ENCODE results near the gene GRK2. TPM values are rescaled to one million over a fixed set of nuclear protein-coding genes. Genes with fewer than 3 reads are reported as not detected.
A peak's percentile ranks its signal among the peaks of the same experiment; 100 is the strongest.

Gene GRK2
- total RNA-seq, 2 donors from 2014 or later, result 58.0 to 61.7 TPM

GRCh38 chr11:67276781-67277230, 10.5 kb downstream of the GRK2 start:
- no peak overlapping the region for H3K9ac ChIP-seq (ENCODE audit: extremely low read depth, low read length, poor library complexity, severe bottlenecking)

DNA sequence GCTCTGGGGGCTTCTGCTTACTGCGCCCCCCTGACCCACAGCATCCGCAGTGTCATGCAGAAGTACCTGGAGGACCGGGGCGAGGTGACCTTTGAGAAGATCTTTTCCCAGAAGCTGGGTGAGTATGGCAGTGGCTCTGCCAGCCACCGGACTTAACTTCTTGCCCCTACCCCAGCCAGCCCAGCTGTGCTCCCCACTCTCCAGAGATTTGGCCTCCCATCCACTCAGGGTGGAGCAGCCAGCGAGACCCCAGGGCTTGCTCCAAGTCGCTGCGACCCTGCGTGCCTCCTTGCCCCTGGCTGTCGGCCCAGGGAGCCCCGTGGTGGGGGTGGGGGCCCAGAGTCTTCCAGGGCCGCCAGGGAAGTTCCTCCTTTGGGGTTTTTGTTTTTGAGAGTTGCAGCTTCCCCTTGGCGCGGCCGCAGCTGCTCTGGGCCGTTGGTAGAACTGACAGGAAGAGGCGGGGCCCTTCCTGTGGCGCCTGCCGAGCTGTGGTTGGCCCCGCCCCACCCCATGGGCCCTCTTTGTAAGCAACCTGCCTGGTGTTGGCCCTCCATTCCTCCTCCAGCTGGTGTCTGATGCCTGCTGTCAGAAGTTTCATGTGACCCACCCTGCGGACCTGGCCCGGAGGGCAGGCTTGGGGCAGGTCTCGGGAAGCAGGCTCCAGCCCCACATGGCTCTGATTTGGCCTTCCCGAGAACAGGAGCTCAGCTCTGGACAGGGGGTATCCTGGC, 11.1 kb downstream of the GRK2 start:
- Histone ChIP-seq H3K36me3 (ENCODE audit: control insufficient read depth, insufficient read depth, low read length) (peaks cover 12% of the 10 kb centered on the region), H3K27ac (ENCODE audit: low read depth, low read length) (peak overlapping the region; percentile 82), H3K9me3 (ENCODE audit: control insufficient read depth, low read length) (no peaks in the 10 kb centered on the region), H3K27me3 (ENCODE audit: control insufficient read depth, insufficient read depth, low read length, poor library complexity, severe bottlenecking) (no peaks in the 10 kb centered on the region), H3K9ac (ENCODE audit: extremely low read depth, low read length, poor library complexity, severe bottlenecking) (no peak overlapping the region), H3K4me3 (ENCODE audit: low read length) (no peak overlapping the region), H3K4me1 (ENCODE audit: control insufficient read depth, insufficient read depth, low read length) (no peaks in the 10 kb centered on the region)
- Mint-ChIP-seq H3K27ac (peak overlapping the region; percentile 52), H3K9me3 (no peaks in the 10 kb centered on the region), H3K4me3 (no peak overlapping the region), H3K27me3 (ENCODE audit: insufficient read depth) (no peaks in the 10 kb centered on the region), H3K4me1 (peaks cover 3% of the 10 kb centered on the region), H3K36me3 (ENCODE audit: low read depth) (peaks cover 22% of the 10 kb centered on the region)
- 65 to 77% methylated on average over 8 to 24 of the region's 24 CpGs for WGBS, 2 experiments (ENCODE audit: insufficient coverage in 1 of 2, insufficient read length in 1 of 2)
- TF ChIP-seq CTCF (conservative IDR thresholded peaks at IDR 0.05), result no peak
- DNase-seq, result peak; percentile 89

More at GRCh38 chr11:67276781-67277230, 10.5 kb downstream of the GRK2 start:
- Mint-ChIP-seq H3K27ac (peak overlapping the region; percentile 52), H3K27me3 (ENCODE audit: insufficient read depth) (no peaks in the 10 kb centered on the region), H3K4me1 (peaks cover 3% of the 10 kb centered on the region), H3K36me3 (ENCODE audit: low read depth) (peaks cover 18% of the 10 kb centered on the region), H3K4me3 (no peak overlapping the region), H3K9me3 (no peaks in the 10 kb centered on the region)
- Histone ChIP-seq H3K36me3 (ENCODE audit: control insufficient read depth, insufficient read depth, low read length) (peaks cover 12% of the 10 kb centered on the region), H3K9me3 (ENCODE audit: control insufficient read depth, low read length) (no peaks in the 10 kb centered on the region), H3K27me3 (ENCODE audit: control insufficient read depth, insufficient read depth, low read length, poor library complexity, severe bottlenecking) (no peaks in the 10 kb centered on the region), H3K4me1 (ENCODE audit: control insufficient read depth, insufficient read depth, low read length) (no peaks in the 10 kb centered on the region), H3K27ac (ENCODE audit: low read depth, low read length) (peak overlapping the region; percentile 82), H3K4me3 (ENCODE audit: low read length) (no peak overlapping the region)
- TF ChIP-seq CTCF (conservative IDR thresholded peaks at IDR 0.05), result peak; percentile 49
- peak; percentile 75 for DNase-seq
- WGBS, 2 experiments (ENCODE audit: insufficient coverage in 1 of 2, insufficient read length in 1 of 2), result 88 to 97% methylated on average over 7 to 16 of the region's 16 CpGs

DNA sequence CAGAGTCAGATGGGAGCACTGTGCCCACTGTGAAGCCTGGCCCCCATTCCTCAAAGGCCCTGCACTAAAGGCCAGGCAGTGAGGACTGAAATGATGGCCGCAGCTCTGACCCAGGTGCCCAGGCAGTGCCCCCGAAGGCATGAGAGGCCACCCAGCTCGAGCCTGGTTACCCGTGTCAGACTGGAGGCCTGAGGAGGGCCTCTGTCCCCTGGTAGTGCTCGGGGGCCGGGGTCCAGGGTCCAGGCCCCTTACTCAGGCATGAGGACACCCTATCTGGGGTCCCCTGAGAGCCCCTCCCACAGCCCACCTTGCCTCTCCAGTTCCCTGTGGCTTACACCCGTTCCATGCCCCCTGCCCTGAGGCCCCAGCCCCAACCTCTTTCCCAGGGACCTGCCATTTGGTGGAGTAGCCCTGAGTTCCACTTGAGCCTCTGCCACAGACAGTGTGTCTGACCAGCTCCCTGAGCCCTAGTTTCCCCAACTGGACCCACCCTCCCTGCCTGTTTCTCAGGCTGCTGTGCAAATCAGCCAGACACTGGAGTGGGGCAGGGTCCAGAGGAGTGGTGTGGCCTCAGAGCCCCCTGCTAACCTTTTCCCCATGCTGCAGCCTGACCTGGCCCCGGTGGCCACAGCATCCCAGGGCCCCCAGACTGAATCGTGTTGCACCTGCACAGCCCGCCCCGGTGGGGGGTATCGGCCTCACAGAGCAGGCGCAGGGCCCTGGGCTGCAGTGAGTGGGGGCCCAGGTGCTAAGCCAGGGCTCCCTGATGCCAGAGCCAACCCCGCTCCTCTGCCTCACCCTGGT, 12.1 kb downstream of the GRK2 start:
- H3K4me3 ChIP-seq (ENCODE audit: low read length), result no peak overlapping the region
- no peaks in the 10 kb centered on the region for H3K27me3 Mint-ChIP-seq (ENCODE audit: insufficient read depth)
- no peaks in the 10 kb centered on the region for H3K9me3 Mint-ChIP-seq
- H3K4me3 Mint-ChIP-seq, result no peak overlapping the region
- TF ChIP-seq CTCF (conservative IDR thresholded peaks at IDR 0.05), result no peak
- no peak for DNase-seq
- no peaks in the 10 kb centered on the region for H3K27me3 ChIP-seq (ENCODE audit: control insufficient read depth, insufficient read depth, low read length, poor library complexity, severe bottlenecking)
- no peak overlapping the region for H3K9ac ChIP-seq (ENCODE audit: extremely low read depth, low read length, poor library complexity, severe bottlenecking)
- no peak overlapping the region for H3K27ac Mint-ChIP-seq
- peaks cover 31% of the 10 kb centered on the region for H3K36me3 Mint-ChIP-seq (ENCODE audit: low read depth)
- no peaks in the 10 kb centered on the region for H3K9me3 ChIP-seq (ENCODE audit: control insufficient read depth, low read length)
- no peaks in the 10 kb centered on the region for H3K4me1 ChIP-seq (ENCODE audit: control insufficient read depth, insufficient read depth, low read length)
- H3K4me1 Mint-ChIP-seq, result peaks cover 3% of the 10 kb centered on the region
- H3K27ac ChIP-seq (ENCODE audit: low read depth, low read length), result peak overlapping the region; percentile 82
- H3K36me3 ChIP-seq (ENCODE audit: control insufficient read depth, insufficient read depth, low read length), result peaks cover 18% of the 10 kb centered on the region
- 93 to 94% methylated on average over 6 to 14 of the region's 14 CpGs for WGBS, 2 experiments (ENCODE audit: insufficient coverage in 1 of 2, insufficient read length in 1 of 2)
